ENCODE measurements around the gene OR51L1.
"Not testable (repeated sequence)": the region's sequence is repeated elsewhere in the genome, so short reads cannot be mapped to it uniquely, and the experiment has no call there.

OR51L1 gene, protein sequence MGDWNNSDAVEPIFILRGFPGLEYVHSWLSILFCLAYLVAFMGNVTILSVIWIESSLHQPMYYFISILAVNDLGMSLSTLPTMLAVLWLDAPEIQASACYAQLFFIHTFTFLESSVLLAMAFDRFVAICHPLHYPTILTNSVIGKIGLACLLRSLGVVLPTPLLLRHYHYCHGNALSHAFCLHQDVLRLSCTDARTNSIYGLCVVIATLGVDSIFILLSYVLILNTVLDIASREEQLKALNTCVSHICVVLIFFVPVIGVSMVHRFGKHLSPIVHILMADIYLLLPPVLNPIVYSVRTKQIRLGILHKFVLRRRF

DNA sequence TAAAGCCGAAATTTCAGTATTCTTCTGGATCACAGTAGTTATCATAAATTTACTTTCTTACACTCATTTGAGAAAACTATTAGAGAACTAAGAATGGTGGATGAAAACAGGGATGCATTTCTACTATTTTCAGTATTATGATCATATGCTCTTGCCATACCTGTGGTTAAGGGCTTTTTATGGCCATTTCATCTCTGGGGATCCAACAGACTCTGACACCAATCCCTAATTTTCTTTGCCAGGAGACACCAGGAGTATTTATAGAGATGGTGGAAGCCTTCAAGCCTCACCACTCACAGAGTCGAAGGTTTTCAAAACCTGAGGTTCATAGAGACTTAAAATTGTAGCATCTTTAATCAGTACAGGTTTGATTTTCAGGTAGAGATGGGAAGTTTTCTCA is at the start of gene OR51L1:
Gene OR51L1 (plus strand): TSS at position 301 of the 400 bp plus-strand sequence. CDS start 4,132 bp downstream, outside the sequence.
- DNase-seq, result no peak

GRCh38 chr11:4947505-4947904 is 47.1 kb upstream of the OR51L1 start, which contains the start of gene OR51A4:
Gene OR51A4, minus strand, starts transcription at chr11:4947605. Its CDS starts 505 bp downstream, at chr11:4947100.
- DNase-seq, result no peak

GRCh38 chr11:4955613-4956012 is 39.0 kb upstream of the OR51L1 start, which contains the start of gene OR51A2:
Gene OR51A2, minus strand, starts transcription at chr11:4955713. Its CDS starts 0 bp downstream, at chr11:4955713.
- not testable (repeated sequence) for DNase-seq

DNA sequence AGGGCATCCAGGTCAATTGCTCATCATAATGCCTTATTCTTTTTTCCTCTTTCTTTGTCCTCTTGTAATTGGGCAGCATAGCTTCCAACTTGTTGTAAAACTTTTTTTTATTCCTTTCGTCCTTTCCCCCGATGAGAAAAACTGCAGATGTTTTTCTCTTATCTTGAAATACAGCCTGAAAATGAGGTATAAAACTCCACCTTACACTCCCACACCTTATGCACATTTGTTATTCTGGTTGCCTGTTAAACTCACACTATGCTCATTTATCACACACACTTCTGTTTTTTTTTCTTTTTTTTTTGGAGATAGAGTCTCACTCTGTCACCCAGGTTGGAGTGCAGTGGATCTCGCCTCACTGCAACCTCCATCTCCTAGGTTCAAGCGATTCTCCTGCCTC is 37.3 kb upstream of the OR51L1 start:
- no peak for DNase-seq

DNA sequence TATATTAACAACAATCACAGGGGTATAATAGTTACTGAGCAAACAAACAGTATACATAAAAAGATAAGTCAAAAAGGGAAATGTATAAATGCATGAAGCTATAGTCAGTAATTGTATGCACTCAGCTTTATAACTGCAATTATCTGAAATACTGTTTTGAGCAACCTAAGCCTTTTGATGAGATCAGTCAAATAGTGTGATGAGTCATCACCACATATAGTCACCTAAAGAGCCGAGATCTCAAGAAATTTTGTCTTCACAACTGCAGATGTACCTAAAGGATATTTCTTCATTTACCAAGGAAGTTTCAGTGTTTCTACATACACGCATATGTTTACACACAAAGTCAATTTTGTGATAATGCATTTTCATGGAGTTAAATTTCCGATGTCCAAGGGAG is 33.8 kb upstream of the OR51L1 start:
- no peak for DNase-seq

GRCh38 chr11:4962816-4963215 is 31.8 kb upstream of the OR51L1 start:
- DNase-seq, result no peak

DNA sequence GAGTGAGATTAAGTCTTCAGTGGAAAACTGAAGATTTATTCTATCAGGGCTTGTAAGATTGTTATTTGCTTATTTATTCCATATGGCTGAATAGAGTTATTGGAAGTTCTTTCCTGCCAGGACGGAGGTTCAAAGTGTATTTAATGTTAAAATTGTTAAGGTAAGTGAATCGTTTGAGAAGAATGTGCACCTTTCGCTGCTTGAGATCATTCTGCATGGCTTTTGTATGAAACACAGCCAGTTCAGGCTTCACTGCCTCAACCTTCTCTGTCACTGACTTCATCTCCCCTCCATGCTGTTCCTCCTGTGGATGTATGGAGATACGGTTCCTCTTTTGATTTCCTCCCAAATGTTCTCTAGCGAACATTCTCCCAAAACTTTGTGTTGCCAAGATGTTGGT is 19.2 kb upstream of the OR51L1 start:
- DNase-seq, result no peak

DNA sequence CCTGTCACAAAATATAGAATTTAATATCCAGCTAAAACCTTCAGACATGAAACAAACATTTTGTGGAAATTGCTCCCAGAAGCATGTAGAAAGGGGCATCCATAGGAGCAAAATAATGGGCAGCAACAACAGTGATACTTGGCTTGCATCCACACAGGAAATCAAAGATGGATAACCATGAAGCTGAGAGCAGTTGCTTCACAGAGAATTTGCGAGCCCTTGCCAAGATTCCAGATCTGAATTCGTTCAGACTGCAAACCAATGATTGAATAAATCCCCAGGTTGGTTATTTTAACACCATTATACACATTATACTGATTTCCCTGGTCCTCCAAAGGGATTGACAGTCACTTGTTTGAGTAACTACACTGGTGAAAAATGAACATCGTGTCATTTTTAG is 15.6 kb upstream of the OR51L1 start:
- DNase-seq, result no peak

GRCh38 chr11:4982678-4983077 is 12.0 kb upstream of the OR51L1 start:
- no peak for DNase-seq

GRCh38 chr11:4983841-4984240 is 10.8 kb upstream of the OR51L1 start:
- no peak for DNase-seq

- DNase-seq, result no peak
Observed at GRCh38 chr11:4991060-4991459, 3.6 kb upstream of the OR51L1 start.

- DNase-seq, result no peak
Observed at GRCh38 chr11:5004424-5005274, 10.0 kb downstream of the OR51L1 start.

DNA sequence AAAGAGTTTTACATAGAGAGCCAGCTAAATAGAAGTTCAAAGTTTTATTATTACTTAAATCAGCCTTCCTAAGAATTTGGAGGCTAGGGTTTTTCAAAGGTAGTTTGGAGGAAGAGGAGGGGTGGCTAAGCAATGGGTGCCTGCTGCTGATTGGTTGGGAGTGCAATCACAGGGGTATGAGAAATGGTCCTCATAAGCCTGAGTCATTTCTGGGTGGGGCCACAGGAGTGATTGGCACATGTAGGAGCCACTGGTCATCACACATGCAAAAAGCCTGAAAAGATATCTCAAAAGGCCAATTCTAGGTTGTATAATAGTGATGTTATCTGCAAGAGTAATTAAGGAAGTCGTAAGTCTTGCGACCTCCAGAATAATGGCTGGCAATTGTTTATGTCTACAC is 12.9 kb downstream of the OR51L1 start:
- DNase-seq, result no peak

DNA sequence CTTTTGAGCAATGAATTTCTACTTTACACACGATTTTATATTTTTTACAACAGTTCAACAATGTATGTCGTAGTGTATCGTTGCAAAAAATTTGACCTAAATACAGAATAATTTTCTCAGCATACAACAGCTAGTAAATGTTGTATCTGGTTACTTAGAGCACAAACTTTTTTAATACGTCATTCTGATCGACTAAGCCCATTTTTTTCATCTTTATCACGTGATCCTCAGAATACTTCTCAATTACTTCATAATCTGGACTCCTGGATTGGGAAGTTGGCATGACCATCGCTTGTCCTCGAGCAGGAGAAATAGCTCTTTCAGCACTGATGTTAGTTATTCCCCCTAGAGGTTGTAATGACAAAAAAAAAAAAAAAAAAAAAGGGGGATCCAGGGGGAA is 16.6 kb downstream of the OR51L1 start:
- no peak for DNase-seq

GRCh38 chr11:5013012-5013411 is 18.4 kb downstream of the OR51L1 start:
- no peak for DNase-seq

- no peak for DNase-seq
Observed at GRCh38 chr11:5021996-5022395, 27.3 kb downstream of the OR51L1 start.

DNA sequence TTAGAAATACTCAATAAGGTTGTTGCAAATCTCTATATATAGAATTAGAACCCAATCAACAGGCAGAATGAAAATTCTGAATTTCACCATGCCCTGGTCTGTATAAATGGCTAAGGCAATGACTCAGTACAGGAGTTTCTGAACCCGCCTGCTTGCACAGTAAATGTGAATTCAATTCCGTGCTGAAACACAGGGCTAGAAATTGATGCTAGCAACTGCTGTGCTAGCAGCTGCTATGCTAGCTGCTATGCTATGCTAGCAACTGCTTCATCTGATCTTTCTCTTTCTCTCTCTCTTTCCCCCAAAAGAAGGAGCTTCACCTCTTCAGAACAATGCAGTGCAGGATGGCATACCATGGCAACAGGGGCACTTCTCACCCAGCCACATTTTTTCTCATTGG is 42.0 kb downstream of the OR51L1 start:
- no peak for DNase-seq

- DNase-seq, result no peak
Observed at GRCh38 chr11:5037926-5038325, 43.3 kb downstream of the OR51L1 start.

DNA sequence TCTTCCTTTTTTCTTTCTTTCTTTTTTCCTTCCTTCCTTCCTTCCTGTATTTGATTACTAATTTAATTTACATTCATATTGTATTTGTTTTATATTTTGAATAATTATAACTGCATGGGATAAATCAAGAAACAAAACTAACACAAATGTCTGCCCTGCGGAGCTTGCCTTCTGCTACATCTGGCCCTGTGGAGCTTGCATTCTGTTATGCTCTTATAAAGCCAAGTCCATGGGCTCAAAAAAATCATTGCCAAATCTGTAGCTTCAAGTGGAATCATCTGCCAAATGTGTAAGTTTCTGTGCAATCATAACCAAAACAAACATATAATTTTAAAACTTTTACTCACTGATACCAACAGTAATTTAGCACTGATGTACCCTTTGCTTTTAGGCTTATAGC is 43.7 kb downstream of the OR51L1 start:
- no peak for DNase-seq

GRCh38 chr11:5040876-5041275 is 46.2 kb downstream of the OR51L1 start:
- no peak for DNase-seq

GRCh38 chr11:5042091-5042490 is 47.4 kb downstream of the OR51L1 start:
- no peak for DNase-seq

- no peak for DNase-seq
Observed at GRCh38 chr11:5043380-5043779, 48.7 kb downstream of the OR51L1 start.

- DNase-seq, result no peak
Observed at GRCh38 chr11:5046226-5046625, 51.6 kb downstream of the OR51L1 start, which contains the start of gene OR52J3. Gene OR52J3, plus strand, starts transcription at chr11:5046526. Its CDS starts 0 bp downstream, at chr11:5046526.

DNA sequence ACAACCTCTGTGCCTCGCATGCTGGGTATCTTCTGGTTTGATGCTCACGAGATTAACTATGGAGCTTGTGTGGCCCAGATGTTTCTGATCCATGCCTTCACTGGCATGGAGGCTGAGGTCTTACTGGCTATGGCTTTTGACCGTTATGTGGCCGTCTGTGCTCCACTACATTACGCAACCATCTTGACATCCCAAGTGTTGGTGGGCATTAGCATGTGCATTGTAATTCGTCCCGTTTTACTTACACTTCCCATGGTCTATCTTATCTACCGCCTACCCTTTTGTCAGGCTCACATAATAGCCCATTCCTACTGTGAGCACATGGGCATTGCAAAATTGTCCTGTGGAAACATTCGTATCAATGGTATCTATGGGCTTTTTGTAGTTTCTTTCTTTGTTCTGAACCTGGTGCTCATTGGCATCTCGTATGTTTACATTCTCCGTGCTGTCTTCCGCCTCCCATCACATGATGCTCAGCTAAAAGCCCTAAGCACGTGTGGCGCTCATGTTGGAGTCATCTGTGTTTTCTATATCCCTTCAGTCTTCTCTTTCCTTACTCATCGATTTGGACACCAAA is 52.2 kb downstream of the OR51L1 start:
- DNase-seq, result no peak

Measured in NCI-H1694 treated with DMSO at 0.1 percent for 48 hours (cell line).